Measurements from ENCODE around the gene PGAP2. TPM values are rescaled to one million over a fixed set of nuclear protein-coding genes. Genes with fewer than 3 reads are reported as not detected.

Gene PGAP2
- total RNA-seq, 1 donor from 2014 or later: 7.1 TPM

DNA sequence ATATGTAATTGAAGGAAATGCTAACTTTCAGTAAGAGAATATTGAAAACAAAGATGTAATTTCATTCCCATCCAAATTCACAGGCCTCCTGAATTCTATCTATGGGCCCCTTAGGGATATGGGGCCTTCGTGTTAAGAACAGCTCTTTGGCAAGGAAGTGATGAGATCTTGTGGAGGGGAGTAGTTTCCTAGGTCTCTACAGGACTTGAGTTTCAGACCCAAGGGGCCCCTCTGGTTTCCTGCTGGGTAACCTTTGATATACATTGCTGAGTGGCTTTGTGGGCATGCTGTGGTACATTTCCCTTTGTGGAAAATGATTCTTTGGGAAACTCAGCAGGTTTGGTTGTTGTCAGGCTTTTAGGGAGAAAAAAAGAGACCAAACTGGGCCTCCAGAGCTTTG, 53.3 kb downstream of the PGAP2 start:
- TF ChIP-seq, protein P1, sequence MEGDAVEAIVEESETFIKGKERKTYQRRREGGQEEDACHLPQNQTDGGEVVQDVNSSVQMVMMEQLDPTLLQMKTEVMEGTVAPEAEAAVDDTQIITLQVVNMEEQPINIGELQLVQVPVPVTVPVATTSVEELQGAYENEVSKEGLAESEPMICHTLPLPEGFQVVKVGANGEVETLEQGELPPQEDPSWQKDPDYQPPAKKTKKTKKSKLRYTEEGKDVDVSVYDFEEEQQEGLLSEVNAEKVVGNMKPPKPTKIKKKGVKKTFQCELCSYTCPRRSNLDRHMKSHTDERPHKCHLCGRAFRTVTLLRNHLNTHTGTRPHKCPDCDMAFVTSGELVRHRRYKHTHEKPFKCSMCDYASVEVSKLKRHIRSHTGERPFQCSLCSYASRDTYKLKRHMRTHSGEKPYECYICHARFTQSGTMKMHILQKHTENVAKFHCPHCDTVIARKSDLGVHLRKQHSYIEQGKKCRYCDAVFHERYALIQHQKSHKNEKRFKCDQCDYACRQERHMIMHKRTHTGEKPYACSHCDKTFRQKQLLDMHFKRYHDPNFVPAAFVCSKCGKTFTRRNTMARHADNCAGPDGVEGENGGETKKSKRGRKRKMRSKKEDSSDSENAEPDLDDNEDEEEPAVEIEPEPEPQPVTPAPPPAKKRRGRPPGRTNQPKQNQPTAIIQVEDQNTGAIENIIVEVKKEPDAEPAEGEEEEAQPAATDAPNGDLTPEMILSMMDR (IDR thresholded peaks at IDR 0.05): no peak
- Histone ChIP-seq H3K4me3 (no peak overlapping the region), H3K36me3 (no peaks in the 10 kb centered on the region), H3K27me3 (no peaks in the 10 kb centered on the region), H3K4me1 (peaks cover 16 to 42% of the 10 kb centered on the region in 2 donors), H3K9me3 (no peaks in the 10 kb centered on the region), H3K27ac (no peak overlapping the region)
- intact Hi-C loops (cut with DNase I): no loop called here
- no peak for DNase-seq (ENCODE audit: low spot score in 2 of 2)

DNA sequence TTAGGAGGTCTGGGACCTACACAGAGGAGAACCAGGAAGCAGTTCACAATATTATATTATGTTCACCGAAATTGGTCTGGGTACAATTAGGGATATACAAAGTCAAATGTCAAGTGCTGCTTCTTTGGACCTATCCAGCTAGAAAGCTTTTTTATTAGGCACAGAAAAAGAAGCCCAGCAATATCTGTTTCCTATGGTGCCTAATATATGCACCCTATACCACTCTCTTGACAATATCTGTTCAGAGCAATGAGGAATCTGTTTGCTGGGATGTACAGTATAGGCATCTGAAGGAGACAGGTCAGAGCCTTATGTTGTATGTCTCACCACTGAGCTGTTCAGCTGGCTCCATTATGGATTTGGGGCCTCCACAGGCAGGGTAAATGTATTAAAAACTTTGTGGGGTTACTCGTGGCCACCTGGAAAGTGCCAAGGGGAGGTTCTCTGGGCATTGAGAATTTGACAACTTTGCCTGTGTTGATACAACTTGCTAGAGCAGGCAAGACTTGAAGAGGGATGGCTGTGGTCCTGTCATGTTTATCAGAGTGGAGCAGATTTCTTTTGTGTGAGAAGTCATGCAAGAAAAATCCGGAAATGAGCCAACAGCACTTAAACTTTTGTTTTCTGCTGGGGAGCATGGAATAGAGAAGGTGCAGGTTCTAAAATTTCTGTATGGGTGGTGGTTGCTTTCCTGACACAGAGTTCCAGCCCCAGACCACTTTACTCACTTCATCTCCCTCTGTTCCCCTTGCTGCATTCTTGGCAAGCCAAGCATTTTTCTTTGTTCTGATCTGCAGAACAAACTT, 57.2 kb downstream of the PGAP2 start:
- peaks cover 11 to 25% of the 10 kb centered on the region in 2 donors for H3K4me1 ChIP-seq

DNA sequence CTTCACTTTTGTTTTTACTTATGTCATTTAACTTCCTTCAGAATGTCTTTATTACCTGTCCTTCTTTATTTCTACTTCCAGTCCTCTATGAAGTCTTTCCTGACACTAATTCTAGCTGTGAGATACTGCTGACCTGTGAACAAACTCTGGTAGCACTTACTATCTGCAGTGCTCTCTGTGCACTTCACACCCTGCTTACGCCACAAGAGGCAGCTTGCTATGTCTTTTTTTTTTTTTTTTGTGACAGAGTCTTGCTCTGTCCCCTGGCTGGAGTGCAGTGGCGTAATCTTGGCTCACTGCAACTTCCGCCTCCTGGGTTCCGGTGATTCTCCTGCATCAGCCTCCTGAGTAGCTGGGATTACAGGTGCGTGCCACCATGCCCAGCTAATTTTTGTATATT, 57.8 kb downstream of the PGAP2 start:
- Histone ChIP-seq H3K36me3 (no peaks in the 10 kb centered on the region), H3K9me3 (no peaks in the 10 kb centered on the region), H3K4me3 (no peak overlapping the region), H3K27ac (peak overlapping the region; percentile 3 to 59), H3K27me3 (no peaks in the 10 kb centered on the region), H3K4me1 (peaks cover 11 to 25% of the 10 kb centered on the region in 2 donors)
- TF ChIP-seq, protein P1 (IDR thresholded peaks at IDR 0.05): no peak
- DNase-seq (ENCODE audit: low spot score in 2 of 2): no peak
- intact Hi-C loops (cut with DNase I): no loop called here

More for the DNA sequence above, 57.2 kb downstream of the PGAP2 start:
- TF ChIP-seq, protein P1 (IDR thresholded peaks at IDR 0.05): no peak
- no peak for DNase-seq (ENCODE audit: low spot score in 2 of 2)
- Histone ChIP-seq H3K36me3 (no peaks in the 10 kb centered on the region), H3K4me3 (no peak overlapping the region), H3K27ac (peak overlapping the region; percentile 41 to 59), H3K9me3 (no peaks in the 10 kb centered on the region), H3K27me3 (no peaks in the 10 kb centered on the region)
- intact Hi-C loops (cut with DNase I): no loop called here

DNA sequence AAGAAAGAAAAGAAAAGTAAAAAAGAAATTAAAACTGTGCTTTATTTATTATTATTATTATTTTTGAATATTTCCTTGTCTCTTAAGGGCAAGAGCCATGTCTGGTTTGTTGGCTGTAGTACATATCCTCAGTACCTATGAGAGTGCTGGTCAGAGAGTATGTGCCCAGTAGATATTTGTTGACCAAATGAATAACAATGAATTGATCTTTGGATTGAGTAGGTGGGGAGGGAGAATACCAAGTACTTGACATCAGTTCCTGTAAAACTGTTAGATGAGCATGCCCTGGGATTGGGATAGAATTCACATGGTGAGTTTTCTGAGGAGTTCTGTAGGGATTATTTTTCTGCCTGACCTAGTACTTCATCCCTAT, 58.5 kb downstream of the PGAP2 start:
- no peak overlapping the region for H3K4me3 ChIP-seq

DNA sequence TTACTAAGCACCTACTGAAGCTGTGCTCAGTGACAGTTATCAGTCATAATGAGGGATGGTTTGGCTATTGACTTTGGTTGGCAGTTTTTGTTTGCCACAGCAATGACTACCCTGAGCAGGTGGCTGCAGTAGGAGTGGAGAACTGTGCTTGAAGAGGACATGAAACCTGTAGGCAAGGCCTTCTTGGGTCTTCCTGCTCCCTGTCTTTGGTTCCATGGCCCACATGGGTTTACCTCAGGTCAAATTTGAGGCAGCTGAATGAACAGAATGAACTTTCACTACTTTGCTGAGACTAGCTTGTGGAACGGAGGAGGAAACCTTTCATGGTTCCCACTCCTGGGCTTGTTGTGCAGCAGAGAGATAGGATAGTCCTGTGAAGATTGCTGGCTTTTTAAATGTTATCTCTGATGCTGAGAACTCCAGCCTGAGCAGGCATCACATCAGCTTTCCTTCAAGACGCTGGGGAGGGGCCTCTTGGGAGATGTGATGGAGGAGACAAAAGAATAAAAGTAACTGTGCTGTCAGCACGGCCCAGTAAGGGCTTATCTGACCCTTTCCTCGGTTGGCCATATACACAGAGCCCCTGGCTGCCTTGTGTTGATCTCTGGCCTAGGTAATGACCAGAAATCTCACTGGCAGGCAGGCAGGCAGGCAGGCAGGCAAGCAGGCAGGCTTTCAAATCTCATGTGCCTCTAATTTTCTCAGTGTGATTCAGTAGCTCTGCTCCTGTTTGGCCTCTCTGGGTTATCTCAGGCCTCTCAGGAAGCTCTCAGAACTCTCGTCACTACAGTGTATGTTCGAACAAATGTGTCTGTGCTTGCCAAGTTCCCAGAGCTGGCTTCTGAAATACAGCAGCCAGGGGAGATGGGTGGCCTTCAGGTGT, 59.1 kb downstream of the PGAP2 start:
- TF ChIP-seq, protein P1 (IDR thresholded peaks at IDR 0.05): no peak

More for the DNA sequence above, 58.5 kb downstream of the PGAP2 start:
- TF ChIP-seq, protein P1 (IDR thresholded peaks at IDR 0.05): no peak
- Histone ChIP-seq H3K36me3 (no peaks in the 10 kb centered on the region), H3K4me1 (peaks cover 11 to 25% of the 10 kb centered on the region in 2 donors), H3K27me3 (no peaks in the 10 kb centered on the region), H3K27ac (no peak overlapping the region), H3K9me3 (no peaks in the 10 kb centered on the region)
- intact Hi-C loops (cut with DNase I): no loop called here
- DNase-seq (ENCODE audit: low spot score in 2 of 2): no peak

More for the DNA sequence above, 59.1 kb downstream of the PGAP2 start:
- Histone ChIP-seq H3K36me3 (no peaks in the 10 kb centered on the region), H3K4me3 (no peak overlapping the region), H3K27me3 (no peaks in the 10 kb centered on the region), H3K27ac (peak overlapping the region; percentile 31 to 37), H3K4me1 (peaks cover 11 to 25% of the 10 kb centered on the region in 2 donors), H3K9me3 (no peaks in the 10 kb centered on the region)
- intact Hi-C loops (cut with DNase I): no loop called here
- DNase-seq (ENCODE audit: low spot score in 2 of 2): no peak
